GM13977 (cell line): ENCODE measurements around the gene NUB1.
A peak's percentile ranks its signal among the peaks of the same experiment; 100 is the strongest.

Source experiments
- DNase-seq: peaks from one replicate; pipeline ENCODE4 v3.0.0; 2012; ENCODE audit warnings: low spot score
- in situ Hi-C: fragments of 300-500 bp; cut with MboI; formaldehyde crosslinking; loops from one replicate; pipeline ENCODE4 v1.12.0; 2022; ENCODE audit warnings: low sequenced_read_pairs, low pct_unique_long_range_greater_than_20kb, mixed read lengths, inconsistent platforms; ENCODE audit not compliant: unreplicated experiment
- TF ChIP-seq, protein P1 (sequence below): IDR thresholded peaks from 2 replicates; pipeline ENCODE4 v1.5.1; 2012; ENCODE audit warnings: mild to moderate bottlenecking, control low read depth; ENCODE audit not compliant: insufficient read depth; ENCODE audit errors: extremely low read depth, missing control alignments

NUB1 gene

GRCh38 chr7:151405056-151405455 is 63.4 kb downstream of the NUB1 start:
- DNase-seq = no peak
- in situ Hi-C loops = no loop called here
- TF ChIP-seq, protein P1, sequence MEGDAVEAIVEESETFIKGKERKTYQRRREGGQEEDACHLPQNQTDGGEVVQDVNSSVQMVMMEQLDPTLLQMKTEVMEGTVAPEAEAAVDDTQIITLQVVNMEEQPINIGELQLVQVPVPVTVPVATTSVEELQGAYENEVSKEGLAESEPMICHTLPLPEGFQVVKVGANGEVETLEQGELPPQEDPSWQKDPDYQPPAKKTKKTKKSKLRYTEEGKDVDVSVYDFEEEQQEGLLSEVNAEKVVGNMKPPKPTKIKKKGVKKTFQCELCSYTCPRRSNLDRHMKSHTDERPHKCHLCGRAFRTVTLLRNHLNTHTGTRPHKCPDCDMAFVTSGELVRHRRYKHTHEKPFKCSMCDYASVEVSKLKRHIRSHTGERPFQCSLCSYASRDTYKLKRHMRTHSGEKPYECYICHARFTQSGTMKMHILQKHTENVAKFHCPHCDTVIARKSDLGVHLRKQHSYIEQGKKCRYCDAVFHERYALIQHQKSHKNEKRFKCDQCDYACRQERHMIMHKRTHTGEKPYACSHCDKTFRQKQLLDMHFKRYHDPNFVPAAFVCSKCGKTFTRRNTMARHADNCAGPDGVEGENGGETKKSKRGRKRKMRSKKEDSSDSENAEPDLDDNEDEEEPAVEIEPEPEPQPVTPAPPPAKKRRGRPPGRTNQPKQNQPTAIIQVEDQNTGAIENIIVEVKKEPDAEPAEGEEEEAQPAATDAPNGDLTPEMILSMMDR = no peak

DNA sequence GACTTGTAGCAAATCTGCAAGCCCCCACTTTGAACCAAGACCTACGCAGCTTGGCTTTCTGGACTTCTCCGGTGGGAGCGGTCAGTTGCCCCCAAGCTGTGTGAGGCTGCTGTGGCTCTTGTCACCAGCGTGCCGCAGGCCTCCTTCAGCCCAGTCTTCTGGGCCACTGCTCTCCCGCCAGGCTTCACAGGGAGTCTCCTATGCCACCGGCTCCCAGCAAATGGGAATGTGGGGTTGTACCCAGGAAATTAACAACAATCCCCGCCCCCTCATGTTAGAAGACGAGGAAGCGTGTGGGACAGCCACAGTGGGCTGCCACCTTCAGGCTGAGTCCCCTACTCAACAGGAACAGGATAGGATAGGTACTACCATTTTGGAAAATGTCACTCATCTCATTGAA is 64.0 kb downstream of the NUB1 start:
- TF ChIP-seq, protein P1 = no peak
- DNase-seq = no peak
- in situ Hi-C loops = no loop called here

GRCh38 chr7:151406051-151406875 is 64.7 kb downstream of the NUB1 start:
- no peak for DNase-seq
- TF ChIP-seq, protein P1 = no peak
- in situ Hi-C loops = no loop called here

- in situ Hi-C loops = no loop called here
- TF ChIP-seq, protein P1 = no peak
- DNase-seq = no peak
Observed at GRCh38 chr7:151406886-151407583, 65.4 kb downstream of the NUB1 start.

GRCh38 chr7:151408498-151408838 is 66.9 kb downstream of the NUB1 start:
- TF ChIP-seq, protein P1 = no peak
- in situ Hi-C loops = no loop called here
- DNase-seq = no peak

DNA sequence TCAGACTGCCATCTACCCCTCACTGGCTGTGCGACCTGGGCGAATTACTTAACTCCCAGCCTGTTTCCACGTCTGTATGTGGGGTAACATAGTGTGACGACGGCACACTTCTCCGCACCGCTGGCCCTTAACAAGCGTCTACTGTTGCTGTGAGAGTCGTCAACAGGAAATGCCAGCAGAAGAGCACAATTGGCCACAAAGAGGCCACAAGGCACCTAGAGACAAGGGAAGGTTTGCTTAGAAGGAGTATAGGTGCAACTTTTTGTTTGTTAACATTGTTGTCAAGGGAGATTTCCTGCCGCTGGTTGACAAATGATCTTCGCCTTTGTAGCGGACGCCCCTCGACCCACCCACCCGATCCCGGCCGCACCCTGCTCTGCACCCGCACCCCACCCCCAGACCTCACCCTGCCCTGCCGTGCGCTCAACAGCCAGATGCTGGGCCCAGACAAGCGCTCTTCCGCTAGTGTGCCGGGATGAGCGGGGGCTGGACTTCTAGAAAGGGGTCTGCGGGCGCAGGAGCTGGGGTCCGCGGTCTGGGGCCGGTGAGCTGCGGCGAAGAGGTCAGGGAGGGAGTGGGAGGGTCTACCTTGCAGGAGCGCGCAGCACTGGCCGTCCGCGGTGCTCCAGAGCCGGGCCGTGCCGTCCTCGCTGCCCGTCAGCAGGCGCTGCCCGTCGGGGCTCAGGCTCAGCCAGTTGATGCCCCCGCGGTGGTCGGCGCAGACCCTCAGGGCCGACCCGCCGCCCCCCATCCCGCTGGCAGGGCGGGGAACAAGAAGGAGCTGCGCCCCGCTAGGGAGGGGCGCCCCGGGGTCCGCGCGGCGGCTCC is 67.4 kb downstream of the NUB1 start:
- TF ChIP-seq, protein P1 = peak; percentile 8
- no peak for DNase-seq
- in situ Hi-C loops = no loop called here
